ENCODE measurements around the gene SDE2. TPM values are rescaled to one million over a fixed set of nuclear protein-coding genes. Genes with fewer than 3 reads are reported as not detected.
A peak's percentile ranks its signal among the peaks of the same experiment; 100 is the strongest.

SDE2 gene
- total RNA-seq, 2 donors from 2014 or later = 19.9 to 24.8 TPM

GRCh38 chr1:225943582-225943981 lies 55.6 kb downstream of the SDE2 start:
- H3K4me3 ChIP-seq = no peak overlapping the region
- DNase-seq (ENCODE audit: low spot score) = no peak
- no peak overlapping the region for H3K27ac ChIP-seq
- no peaks in the 10 kb centered on the region for H3K36me3 ChIP-seq
- WGBS = 91% methylated on average over 4 of the region's 4 CpGs
- H3K27me3 ChIP-seq (replicated peaks; ENCODE audit: insufficient read depth) = no peaks in the 10 kb centered on the region
- TF ChIP-seq CTCF (IDR thresholded peaks at IDR 0.05) = no peak
- TF ChIP-seq POLR2AphosphoS5 (IDR thresholded peaks at IDR 0.05) = no peak
- TF ChIP-seq POLR2A (IDR thresholded peaks at IDR 0.05) = no peak
- no peaks in the 10 kb centered on the region for H3K9me3 ChIP-seq
- intact Hi-C loops (cut with DNase I) = no loop called here
- no peaks in the 10 kb centered on the region for H3K4me1 ChIP-seq (replicated peaks)

GRCh38 chr1:225942574-225942973 lies 56.6 kb downstream of the SDE2 start:
- DNase-seq (ENCODE audit: low spot score) = no peak
- no peak for TF ChIP-seq POLR2A (IDR thresholded peaks at IDR 0.05)
- TF ChIP-seq POLR2AphosphoS5 (IDR thresholded peaks at IDR 0.05) = no peak
- no peak for TF ChIP-seq CTCF (IDR thresholded peaks at IDR 0.05)
- no peaks in the 10 kb centered on the region for H3K4me1 ChIP-seq (replicated peaks)
- no peaks in the 10 kb centered on the region for H3K36me3 ChIP-seq
- no peak overlapping the region for H3K27ac ChIP-seq
- 76% methylated on average over 7 of the region's 7 CpGs for WGBS
- intact Hi-C loops (cut with DNase I) = no loop called here
- H3K4me3 ChIP-seq = no peak overlapping the region
- no peaks in the 10 kb centered on the region for H3K9me3 ChIP-seq
- no peaks in the 10 kb centered on the region for H3K27me3 ChIP-seq (replicated peaks; ENCODE audit: insufficient read depth)

- no peaks in the 10 kb centered on the region for H3K9me3 ChIP-seq
- TF ChIP-seq POLR2AphosphoS5 (IDR thresholded peaks at IDR 0.05) (no peak), POLR2A (IDR thresholded peaks at IDR 0.05) (no peak), CTCF (IDR thresholded peaks at IDR 0.05) (no peak)
- no peak overlapping the region for H3K4me3 ChIP-seq
- no peaks in the 10 kb centered on the region for H3K27me3 ChIP-seq (replicated peaks; ENCODE audit: insufficient read depth)
- 19% methylated on average over 1 of the region's 1 CpG for WGBS
- intact Hi-C loops (cut with DNase I) = no loop called here
- no peak overlapping the region for H3K27ac ChIP-seq
- H3K4me1 ChIP-seq (replicated peaks) = no peaks in the 10 kb centered on the region
- no peaks in the 10 kb centered on the region for H3K36me3 ChIP-seq
- DNase-seq (ENCODE audit: low spot score) = no peak
These were observed 57.3 kb downstream of the SDE2 start for GRCh38 chr1:225941942-225942222.

- no peak within 1 kb of the TSS for H3K4me3 ChIP-seq
- no peaks in the 10 kb centered on the region for H3K27me3 ChIP-seq (replicated peaks; ENCODE audit: insufficient read depth)
- no peak for DNase-seq (ENCODE audit: low spot score)
- 36% methylated on average over 6 of the region's 6 CpGs for WGBS
- H3K27ac ChIP-seq = peak within 1 kb of the TSS in 1 of 2 donors; percentile 2
- H3K9me3 ChIP-seq = no peaks in the 10 kb centered on the region
- no peaks in the 10 kb centered on the region for H3K36me3 ChIP-seq
- TF ChIP-seq POLR2A (IDR thresholded peaks at IDR 0.05) (no peak), POLR2AphosphoS5 (IDR thresholded peaks at IDR 0.05) (no peak), CTCF (IDR thresholded peaks at IDR 0.05) (no peak)
- intact Hi-C loops (cut with DNase I) = no loop called here
- H3K4me1 ChIP-seq (replicated peaks) = no peaks in the 10 kb centered on the region
These were observed 57.8 kb downstream of the SDE2 start, which contains the start of gene LEFTY2 for GRCh38 chr1:225941187-225941941. Gene LEFTY2 (minus strand): TSS chr1:225941220. CDS start chr1:225941140, 80 bp downstream.

All from prostate gland (tissue), 2 donors.